Right lobe of liver (tissue), 4 donors: ENCODE measurements around the gene PAPOLG.

Source experiments
- CTCF ChIP-seq, 4 donors: fragments of 200-600 bp in 3 of 4; fragments of 450-650 bp in 1 of 4; IDR thresholded peaks; one replicate each; pipeline versions ENCODE4 v1.5.1 to v1.8.0; 2016 to 2022; ENCODE audit warnings: antibody characterized with exemption in 4 of 4, mild to moderate bottlenecking in 2 of 4
- POLR2A ChIP-seq: fragments of 450-650 bp; IDR thresholded peaks from one replicate; pipeline ENCODE4 v1.6.1; 2017; ENCODE audit warnings: antibody characterized with exemption, mild to moderate bottlenecking
- donor health status: DM: no; HTN: no; CAD: no.
- donor health status: DM: no; HTN: no; CAD: no.
- donor health status: DM: no; HTN: yes; CAD: no.

GRCh38 chr2:60739156-60739555, 16.9 kb upstream of the PAPOLG start:
- TF ChIP-seq POLR2A = no peak
- no peak for TF ChIP-seq CTCF (IDR thresholded peaks at IDR 0.05)
